GM12878 (cell line): ENCODE results near the gene MCUB. TPM values are rescaled to one million over a fixed set of nuclear protein-coding genes. Genes with fewer than 3 reads are reported as not detected.

Experiments used
- ATAC-seq: fragments of 200-7000 bp; cut with Tn5 transposase; 3 replicates; pipeline ENCODE4 v1.9.1; 2020; ENCODE audit warnings: mild to moderate bottlenecking, moderate library complexity
- BruUV-seq: library from RNA; stranded (reverse); fragments of 400-500 nt; replicated peaks from 2 replicates; lab custom pipeline; 2021; lab: Mats Ljungman, UMichigan
- CTCF ChIA-PET: fragments of 300-600 bp; sonication (Branson Sonifier 250); formaldehyde crosslinking; extraction: SDS; loops from one replicate; lab custom pipeline; 2021; ENCODE audit warnings: inconsistent platforms; lab: Yijun Ruan, JAX
- POLR2A ChIA-PET: fragments of 350-600 bp; formaldehyde crosslinking; extraction: SDS; loops from one replicate; lab custom pipeline; 2021; ENCODE audit warnings: inconsistent platforms; lab: Charles Lee
- RAD21 ChIA-PET: fragments of 300-600 bp; sonication (Branson Sonifier 250); formaldehyde crosslinking; loops from one replicate; lab custom pipeline; 2023; ENCODE audit warnings: antibody characterized with exemption; ENCODE audit not compliant: unreplicated experiment; lab: Charles Lee
- SMC1A ChIA-PET: fragments of 300-600 bp; sonication (Branson Sonifier 250); formaldehyde crosslinking; loops from one replicate; lab custom pipeline; 2023; ENCODE audit not compliant: unreplicated experiment, uncharacterized antibody; lab: Charles Lee
- DNase-seq: peaks from one replicate; pipeline ENCODE4 v3.0.0-alpha.2; 2011; ENCODE audit warnings: low read depth, low spot score
- FAIRE-seq: peaks from 3 replicates; lab custom pipeline; 2011; peaks lifted over from hg19 to GRCh38; lab: Jason Lieb, UNC
- H2AFZ ChIP-seq: 2 replicates; pipeline ENCODE4 v1.6.0; 2011; ENCODE audit warnings: low read depth, low read length, control low read depth; ENCODE audit not compliant: control insufficient read depth
- H3K27ac ChIP-seq: 2 replicates; pipeline ENCODE4 v1.5.1; 2011; ENCODE audit warnings: control low read depth; ENCODE audit not compliant: control insufficient read depth, insufficient read depth
- H3K27me3 ChIP-seq, 2 experiments: replicated peaks in 1 of 2; 2 replicates each; pipeline versions ENCODE4 v1.6.0 to v1.6.1; 2011; ENCODE audit warnings: low read length in 1 of 2; ENCODE audit not compliant: control insufficient read depth in 2 of 2, insufficient read depth in 2 of 2
- H3K36me3 ChIP-seq, 2 experiments: 2 replicates each; pipeline ENCODE4 v1.5.1; 2011; ENCODE audit warnings: low read length in 1 of 2; ENCODE audit not compliant: control insufficient read depth in 2 of 2, insufficient read depth in 2 of 2
- H3K4me1 ChIP-seq: 2 replicates; pipeline ENCODE4 v1.6.1; 2011; ENCODE audit warnings: mild to moderate bottlenecking, low read length, moderate library complexity, mixed read lengths; ENCODE audit not compliant: control insufficient read depth, insufficient read depth
- H3K4me2 ChIP-seq: 2 replicates; pipeline ENCODE4 v1.6.0; 2011; ENCODE audit warnings: control low read depth; ENCODE audit not compliant: control insufficient read depth, insufficient read depth
- H3K4me3 ChIP-seq: fragments of 200-600 bp; sonication (generic); 2 replicates; pipeline ENCODE4 v1.5.1; 2016
- H3K79me2 ChIP-seq: 2 replicates; pipeline ENCODE4 v1.6.0; 2011; ENCODE audit warnings: low read length; ENCODE audit not compliant: control insufficient read depth, insufficient read depth
- H3K9ac ChIP-seq: 2 replicates; pipeline ENCODE4 v1.8.0; 2011; ENCODE audit warnings: low read length, control low read depth, mixed read lengths; ENCODE audit not compliant: control insufficient read depth, insufficient read depth
- H3K9me3 ChIP-seq: replicated peaks from 3 replicates; pipeline ENCODE4 v1.5.1; 2011; ENCODE audit warnings: mild to moderate bottlenecking, low read length; ENCODE audit not compliant: control insufficient read depth, insufficient read depth
- H4K20me1 ChIP-seq: 2 replicates; pipeline ENCODE4 v1.6.0; 2011; ENCODE audit not compliant: control insufficient read depth, insufficient read depth
- CEBPB ChIP-seq, 2 experiments: fragments of 150-350 bp in 1 of 2; IDR thresholded peaks; 2 replicates each; pipeline ENCODE4 v1.6.1; 2012 to 2014; ENCODE audit warnings: low read depth in 2 of 2, low read length in 2 of 2, borderline replicate concordance in 1 of 2, inconsistent platforms in 1 of 2
- RUNX3 ChIP-seq: IDR thresholded peaks from 2 replicates; pipeline ENCODE4 v1.6.1; 2012; ENCODE audit warnings: low read length, inconsistent platforms
- SMC3 ChIP-seq: IDR thresholded peaks from 2 replicates; pipeline ENCODE4 v1.6.1; 2011; ENCODE audit warnings: low read length, improper control_type of control experiment, borderline replicate concordance
- SREBF2 ChIP-seq: IDR thresholded peaks from 2 replicates; pipeline ENCODE4 v1.6.1; 2012; ENCODE audit warnings: mild to moderate bottlenecking, low read length
- WGBS: methylation state at CpG from one replicate; pipeline ENCODE4 v1.1.6; 2016; ENCODE audit warnings: low lambda C conversion rate; ENCODE audit not compliant: insufficient replicate concordance, insufficient coverage; ENCODE audit errors: missing lambda C conversion rate; 5-methylcytosine and 5-hydroxymethylcytosine counted together
- in situ Hi-C: fragments of 300-500 bp; cut with MboI; formaldehyde crosslinking; loops from 9 replicates; pipeline ENCODE4 v1.14.3; 2018; ENCODE audit warnings: mixed read lengths
- intact Hi-C: fragments of 100-400 bp; cut with micrococcal nuclease; formaldehyde crosslinking; loops from one replicate; pipeline ENCODE4 v1.14.2; 2022; ENCODE audit not compliant: unreplicated experiment
- polyA plus RNA-seq, 11 experiments: library from polyadenylated mRNA; depleted of rRNA in 4 of 11; unstranded in 6 of 11; stranded (reverse) in 5 of 11; fragments of >200 nt; fragmentation: Nextera tagmentation in 4 of 11; fragmentation: Illumina TruSeq in 1 of 11; extraction: Ambion mirVana in 4 of 11; extraction: Trizol in 1 of 11; gene quantifications; 1 replicate in 1 of 11; 2 replicates in 10 of 11; pipeline versions ENCODE4 v1.2.1 to v1.2.3, GENCODE V29; 2011 to 2016; ENCODE audit warnings: inconsistent platforms in 2 of 11, missing spikeins in 2 of 11, low read depth in 1 of 11
- total RNA-seq, 4 experiments: library from RNA; depleted of rRNA in 3 of 4; stranded (reverse); fragments of >200 nt in 3 of 4; fragmentation: Illumina TruSeq in 1 of 4; extraction: Trizol in 1 of 4; gene quantifications; 2 replicates each; pipeline versions ENCODE4 v1.2.1 to v1.2.3, GENCODE V29; 2013 to 2021

The MCUB gene
- total and polyA plus RNA-seq, 10 of the 15 experiments (the other 5 are each of a cell fraction or from before 2014, with no cell fraction given): 4.7 to 63.7 (median 39.4) TPM

GRCh38 chr4:109684727-109685126, 124.7 kb downstream of the MCUB start:
- no peaks in the 10 kb centered on the region; a peak in 2 of 4 replicates for H3K36me3 ChIP-seq
- DNase-seq (no peak), FAIRE-seq (no peak), ATAC-seq (no peak)
- no peaks in the 10 kb centered on the region for H3K27me3 ChIP-seq
- BruUV-seq: no TSS peak
- H4K20me1 ChIP-seq: no peaks in the 10 kb centered on the region
- no peak for TF ChIP-seq CEBPB (IDR thresholded peaks at IDR 0.05; ENCODE audit: borderline replicate concordance in 1 of 2, low read depth in 2 of 2, low read length in 2 of 2)
- TF ChIP-seq SMC3: no peak
- ChIA-PET CTCF (interaction anchor here (1.2 to 1.7 kb wide), 4 partner anchors 14 to 294 kb away, joined by 3 to 4 read pairs (median 4); no protein-coding TSS in a partner anchor), POLR2A (interaction anchor here (1.7 kb wide), 1 partner anchor 16 kb away, joined by 4 read pairs; no protein-coding TSS in a partner anchor), RAD21 (interaction anchor here (1.0 kb wide), 1 partner anchor 132 kb away, joined by 3 read pairs; no protein-coding TSS in a partner anchor), SMC1A (interaction anchor here (0.7 to 1.4 kb wide), 5 partner anchors 15 to 228 kb away, joined by 3 to 7 read pairs (median 3); no protein-coding TSS in a partner anchor)
- H3K9ac ChIP-seq: no peak overlapping the region
- no peak overlapping the region for H3K4me3 ChIP-seq
- no peak overlapping the region for H3K27ac ChIP-seq
- no peak overlapping the region for H3K4me2 ChIP-seq
- no peak overlapping the region for H2AFZ ChIP-seq
- in situ Hi-C loops (no loop called here), intact Hi-C loops (no loop called here)
- H3K9me3 ChIP-seq: no peaks in the 10 kb centered on the region
- H3K4me1 ChIP-seq: no peaks in the 10 kb centered on the region
- H3K79me2 ChIP-seq: no peaks in the 10 kb centered on the region

GRCh38 chr4:109690690-109691410, 130.8 kb downstream of the MCUB start:
- ATAC-seq (peak; percentile 93), FAIRE-seq (peak; percentile 70), DNase-seq (peak; percentile 31)
- 25% methylated on average over 6 of the region's 6 CpGs for WGBS
- Histone ChIP-seq H2AFZ (no peak overlapping the region), H3K36me3 (peaks cover 0 to 18% of the 10 kb centered on the region in 2 experiments; a peak in 2 of 4 replicates), H4K20me1 (no peaks in the 10 kb centered on the region), H3K4me3 (no peak overlapping the region), H3K9ac (no peak overlapping the region), H3K27ac (no peak overlapping the region; the same call in 1 of the 2 replicates), H3K4me2 (peak overlapping the region; percentile 28), H3K79me2 (no peaks in the 10 kb centered on the region), H3K4me1 (peaks cover 4% of the 10 kb centered on the region; the same call in 1 of the 2 replicates), H3K27me3 (no peaks in the 10 kb centered on the region), H3K9me3 (no peaks in the 10 kb centered on the region)
- POLR2A ChIA-PET: interaction anchor here (0.6 to 2.4 kb wide), 2 partner anchors 10 to 258 kb away, joined by 4 to 13 read pairs; no protein-coding TSS in a partner anchor
- SMC1A ChIA-PET: interaction anchor here (1.1 to 3.6 kb wide), 4 partner anchors 9 to 103 kb away, joined by 3 to 18 read pairs (median 4); partner anchors contain the start of gene CASP6
- RAD21 ChIA-PET: no interaction called here
- BruUV-seq: no TSS peak
- no peak for TF ChIP-seq SREBF2
- peak; percentile 32 for TF ChIP-seq RUNX3
- intact Hi-C loops (no loop called here), in situ Hi-C loops (no loop called here)
- CTCF ChIA-PET: interaction anchor here (0.5 to 1.6 kb wide), 2 partner anchors 10 to 59 kb away, joined by 3 to 11 read pairs; no protein-coding TSS in a partner anchor
